HL-60 (cell line): ENCODE data around the gene ATP11A.

ENCODE experiments used
- CTCF ChIP-seq: IDR thresholded peaks from one replicate; pipeline ENCODE4 v1.5.1; 2011; ENCODE audit warnings: low read length, control low read depth, inconsistent platforms; ENCODE audit not compliant: insufficient read depth
- GABPA ChIP-seq: IDR thresholded peaks from 2 replicates; pipeline ENCODE4 v1.6.1; 2012; ENCODE audit warnings: low read depth
- POLR2AphosphoS5 ChIP-seq: IDR thresholded peaks from 2 replicates; pipeline ENCODE4 v1.6.1; 2012; ENCODE audit warnings: low read depth

GRCh38 chr13:112911883-112912282 lies 222.0 kb downstream of the ATP11A start:
- TF ChIP-seq CTCF (no peak), GABPA (no peak), POLR2AphosphoS5 (no peak)
